Fibroblast of pulmonary artery (primary cell): Measurements from ENCODE around the gene GNG2.
A peak's percentile ranks its signal among the peaks of the same experiment; 100 is the strongest.

ENCODE experiments used
- DNase-seq: peaks from one replicate; pipeline ENCODE4 v3.0.0-alpha.2; 2010; ENCODE audit warnings: low read depth
- H3K4me3 ChIP-seq: replicated peaks from 2 replicates; pipeline ENCODE4 v1.5.1; 2011; ENCODE audit warnings: low read depth, mild to moderate bottlenecking, control low read depth, low read length, moderate library complexity
- TF ChIP-seq, protein P1 (sequence below): IDR thresholded peaks from 2 replicates; pipeline ENCODE4 v1.5.1; 2011; ENCODE audit warnings: mild to moderate bottlenecking, control low read depth, low read length, inconsistent platforms; ENCODE audit errors: missing control alignments

GNG2 gene

DNA sequence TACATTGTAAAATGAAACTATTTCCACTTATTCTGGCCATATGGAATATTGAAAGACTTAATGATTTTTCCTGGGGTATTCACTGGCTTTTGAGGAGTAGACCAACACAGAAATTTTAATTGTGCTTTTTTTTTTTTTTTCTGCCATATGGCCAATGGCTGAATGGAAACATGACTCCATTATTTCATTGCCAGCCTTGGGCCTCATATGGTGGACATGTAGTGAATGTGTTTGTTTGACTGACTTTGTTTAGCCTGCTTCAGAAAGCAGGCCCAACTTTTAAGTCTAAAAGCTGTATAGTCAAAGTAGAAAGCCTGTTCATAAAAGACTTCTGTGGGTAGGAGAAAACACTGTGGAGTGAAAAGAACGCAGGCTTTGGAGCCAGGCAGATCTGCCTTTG, 2.4 kb downstream of the GNG2 start:
- peak overlapping the region; percentile 36 for H3K4me3 ChIP-seq
- TF ChIP-seq, protein P1, sequence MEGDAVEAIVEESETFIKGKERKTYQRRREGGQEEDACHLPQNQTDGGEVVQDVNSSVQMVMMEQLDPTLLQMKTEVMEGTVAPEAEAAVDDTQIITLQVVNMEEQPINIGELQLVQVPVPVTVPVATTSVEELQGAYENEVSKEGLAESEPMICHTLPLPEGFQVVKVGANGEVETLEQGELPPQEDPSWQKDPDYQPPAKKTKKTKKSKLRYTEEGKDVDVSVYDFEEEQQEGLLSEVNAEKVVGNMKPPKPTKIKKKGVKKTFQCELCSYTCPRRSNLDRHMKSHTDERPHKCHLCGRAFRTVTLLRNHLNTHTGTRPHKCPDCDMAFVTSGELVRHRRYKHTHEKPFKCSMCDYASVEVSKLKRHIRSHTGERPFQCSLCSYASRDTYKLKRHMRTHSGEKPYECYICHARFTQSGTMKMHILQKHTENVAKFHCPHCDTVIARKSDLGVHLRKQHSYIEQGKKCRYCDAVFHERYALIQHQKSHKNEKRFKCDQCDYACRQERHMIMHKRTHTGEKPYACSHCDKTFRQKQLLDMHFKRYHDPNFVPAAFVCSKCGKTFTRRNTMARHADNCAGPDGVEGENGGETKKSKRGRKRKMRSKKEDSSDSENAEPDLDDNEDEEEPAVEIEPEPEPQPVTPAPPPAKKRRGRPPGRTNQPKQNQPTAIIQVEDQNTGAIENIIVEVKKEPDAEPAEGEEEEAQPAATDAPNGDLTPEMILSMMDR = no peak

GRCh38 chr14:51865953-51866747, 5.7 kb downstream of the GNG2 start:
- DNase-seq = no peak
- TF ChIP-seq, protein P1 = no peak
- no peak overlapping the region for H3K4me3 ChIP-seq

More for the DNA sequence above, 2.4 kb downstream of the GNG2 start:
- no peak for DNase-seq

- H3K4me3 ChIP-seq = no peak overlapping the region
- TF ChIP-seq, protein P1 = no peak
- no peak for DNase-seq
Observed at GRCh38 chr14:51867741-51868140, 7.3 kb downstream of the GNG2 start.

DNA sequence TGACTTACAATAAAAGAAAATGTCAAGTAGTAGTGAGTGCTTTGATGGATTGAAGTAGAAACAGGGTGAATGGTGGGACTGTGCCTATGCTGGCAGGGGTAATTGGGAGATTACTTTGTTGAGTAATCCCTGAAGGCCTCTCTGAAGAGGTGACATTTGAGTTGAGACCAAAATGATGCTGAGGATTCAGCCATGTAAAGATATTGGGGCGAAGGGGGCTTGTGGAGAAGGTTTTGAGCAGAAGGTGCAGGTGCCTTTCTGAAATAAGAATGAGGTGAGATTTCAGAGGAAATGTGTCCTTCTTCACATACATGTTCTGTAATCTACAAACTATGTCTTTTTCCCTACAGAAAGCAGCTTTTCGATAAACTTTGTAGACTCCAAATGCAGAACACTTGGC, 8.0 kb downstream of the GNG2 start:
- H3K4me3 ChIP-seq = no peak overlapping the region
- TF ChIP-seq, protein P1 = no peak

GRCh38 chr14:51869411-51870100, 9.1 kb downstream of the GNG2 start:
- H3K4me3 ChIP-seq = no peak overlapping the region
- DNase-seq = no peak
- TF ChIP-seq, protein P1 = no peak

More for the DNA sequence above, 8.0 kb downstream of the GNG2 start:
- DNase-seq = no peak

DNA sequence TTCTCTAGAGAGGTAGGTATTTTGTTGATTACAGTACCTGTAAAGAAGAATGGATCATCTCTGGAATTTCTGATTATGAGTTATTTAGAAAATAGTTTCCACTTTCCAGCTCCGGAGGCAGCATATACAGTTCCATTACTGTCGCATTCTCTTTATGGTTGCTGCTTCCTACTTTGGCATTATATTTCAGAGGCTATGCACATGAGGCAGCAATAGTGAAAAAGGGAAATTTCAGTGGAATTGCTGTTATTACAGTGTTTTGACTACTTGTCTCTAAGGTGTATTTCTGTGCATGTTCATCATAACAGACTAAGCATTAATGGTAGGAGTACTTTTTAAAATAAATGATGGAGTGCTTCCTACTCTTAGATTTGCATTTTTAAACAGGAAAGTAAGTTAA, 10.2 kb downstream of the GNG2 start:
- H3K4me3 ChIP-seq = no peak overlapping the region
- TF ChIP-seq, protein P1 = no peak
- no peak for DNase-seq

DNA sequence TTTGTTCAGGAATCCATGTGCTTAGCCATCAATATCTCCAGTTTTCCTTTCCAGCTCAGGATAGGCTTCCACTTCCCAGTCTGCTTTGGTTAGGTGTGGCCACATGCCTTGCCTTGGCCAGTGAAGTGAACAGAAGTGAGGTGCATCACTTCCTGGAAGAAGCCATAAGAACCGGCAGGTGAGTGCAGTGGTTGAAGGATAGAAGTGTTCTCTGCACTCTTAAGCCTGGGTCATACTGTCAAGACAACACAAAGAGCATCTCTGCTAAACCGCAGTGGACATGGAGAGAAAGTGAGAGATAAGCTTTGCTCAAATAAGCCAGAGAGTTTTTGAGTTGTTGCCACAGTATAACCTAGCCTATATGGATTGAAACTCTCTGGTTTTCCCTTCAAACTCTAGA, 11.4 kb downstream of the GNG2 start:
- DNase-seq = no peak
- TF ChIP-seq, protein P1 = no peak
- H3K4me3 ChIP-seq = no peak overlapping the region
